ENCODE data around the gene SPRY2.
"Not testable (repeated sequence)": the region's sequence is repeated elsewhere in the genome, so short reads cannot be mapped to it uniquely, and the experiment has no call there.

Gene SPRY2

GRCh38 chr13:80348750-80349149 lies 7.8 kb upstream of the SPRY2 start:
- no peak for FAIRE-seq

GRCh38 chr13:80348314-80348713 lies 7.4 kb upstream of the SPRY2 start:
- no peak for FAIRE-seq

GRCh38 chr13:80345771-80346510 lies 5.0 kb upstream of the SPRY2 start:
- FAIRE-seq = no peak

GRCh38 chr13:80344032-80344431 lies 3.1 kb upstream of the SPRY2 start:
- FAIRE-seq = not testable (repeated sequence)

GRCh38 chr13:80342471-80343371 lies 1.8 kb upstream of the SPRY2 start:
- FAIRE-seq = no peak

GRCh38 chr13:80341756-80342370 lies 937 bp upstream of the SPRY2 start:
- no peak for FAIRE-seq

- no peak for FAIRE-seq
These were observed 250 bp downstream of the SPRY2 start for GRCh38 chr13:80340651-80341100.

- no peak for FAIRE-seq
These were observed 845 bp downstream of the SPRY2 start for GRCh38 chr13:80339912-80340650.

- no peak for FAIRE-seq
These were observed 1.4 kb downstream of the SPRY2 start for GRCh38 chr13:80339563-80339911.

GRCh38 chr13:80338781-80339562 lies 2.0 kb downstream of the SPRY2 start:
- no peak for FAIRE-seq

- FAIRE-seq = no peak
These were observed 3.4 kb downstream of the SPRY2 start for GRCh38 chr13:80337288-80338081.

GRCh38 chr13:80336776-80337287 lies 4.1 kb downstream of the SPRY2 start:
- FAIRE-seq = no peak

GRCh38 chr13:80336370-80336769 lies 4.6 kb downstream of the SPRY2 start:
- no peak for FAIRE-seq

- FAIRE-seq = no peak
These were observed 6.2 kb downstream of the SPRY2 start for GRCh38 chr13:80334597-80335260.

GRCh38 chr13:80331984-80332383 lies 8.9 kb downstream of the SPRY2 start:
- no peak for FAIRE-seq

- FAIRE-seq = no peak
These were observed 11.7 kb downstream of the SPRY2 start for GRCh38 chr13:80329250-80329649.

GRCh38 chr13:80319004-80319403 lies 21.9 kb downstream of the SPRY2 start:
- FAIRE-seq = no peak

GRCh38 chr13:80314711-80315653 lies 25.9 kb downstream of the SPRY2 start:
- FAIRE-seq = no peak

GRCh38 chr13:80313668-80314256 lies 27.2 kb downstream of the SPRY2 start:
- FAIRE-seq = no peak
